HEK293T (cell line): ENCODE results near the gene LRGUK.
"Not testable (repeated sequence)": the region's sequence is repeated elsewhere in the genome, so short reads cannot be mapped to it uniquely, and the experiment has no call there.

Source experiments
- CTCF ChIA-PET: fragments of 350-600 bp; formaldehyde crosslinking; extraction: SDS; loops from one replicate; lab custom pipeline; 2021; ENCODE audit warnings: antibody characterized with exemption, inconsistent platforms; lab: Yijun Ruan, JAX
- POLR2A ChIA-PET: fragments of 350-600 bp; formaldehyde crosslinking; extraction: SDS; loops from one replicate; lab custom pipeline; 2020; ENCODE audit warnings: antibody characterized with exemption, inconsistent platforms; lab: Yijun Ruan, JAX
- DNase-seq: peaks from one replicate; pipeline ENCODE4 v3.0.0; 2012; ENCODE audit warnings: mixed read lengths; ENCODE audit errors: extremely low spot score
- ARNT ChIP-seq: fragments of 450-650 bp; IDR thresholded peaks from 2 replicates; pipeline ENCODE4 v1.6.1; 2017; ENCODE audit warnings: mild to moderate bottlenecking
- BHLHE40 ChIP-seq: fragments of 450-650 bp; IDR thresholded peaks from 2 replicates; pipeline ENCODE4 v1.6.1; 2016; ENCODE audit warnings: mild to moderate bottlenecking, moderate library complexity, borderline replicate concordance
- CTBP1 ChIP-seq: fragments of 450-650 bp; IDR thresholded peaks from 2 replicates; pipeline ENCODE4 v1.6.1; 2016; ENCODE audit warnings: borderline replicate concordance
- ELF4 ChIP-seq: fragments of 450-650 bp; IDR thresholded peaks from 2 replicates; pipeline ENCODE4 v1.6.1; 2017; ENCODE audit warnings: antibody characterized with exemption
- FOXA1 ChIP-seq: fragments of 450-650 bp; IDR thresholded peaks from 2 replicates; pipeline ENCODE4 v1.6.1; 2016; ENCODE audit warnings: mild to moderate bottlenecking
- FOXK2 ChIP-seq: fragments of 450-650 bp; IDR thresholded peaks from 2 replicates; pipeline ENCODE4 v1.6.1; 2016; ENCODE audit warnings: mild to moderate bottlenecking
- FOXM1 ChIP-seq: fragments of 450-650 bp; IDR thresholded peaks from 2 replicates; pipeline ENCODE4 v1.6.1; 2017; ENCODE audit warnings: mild to moderate bottlenecking, borderline replicate concordance
- HDGF ChIP-seq: fragments of 450-650 bp; IDR thresholded peaks from 2 replicates; pipeline ENCODE4 v1.6.1; 2017; ENCODE audit warnings: antibody characterized with exemption, borderline replicate concordance
- L3MBTL2 ChIP-seq: fragments of 450-650 bp; conservative IDR thresholded peaks from 2 replicates; pipeline ENCODE4 v1.6.1; 2016; ENCODE audit warnings: mild to moderate bottlenecking
- LEF1 ChIP-seq: fragments of 450-650 bp; IDR thresholded peaks from 2 replicates; pipeline ENCODE4 v1.6.1; 2017; ENCODE audit warnings: mild to moderate bottlenecking, borderline replicate concordance
- NFRKB ChIP-seq: fragments of 450-650 bp; IDR thresholded peaks from 2 replicates; pipeline ENCODE4 v1.6.1; 2016; ENCODE audit warnings: mild to moderate bottlenecking, moderate library complexity
- PKNOX1 ChIP-seq: fragments of 450-650 bp; IDR thresholded peaks from 2 replicates; pipeline ENCODE4 v1.6.1; 2016
- SP1 ChIP-seq: fragments of 450-650 bp; IDR thresholded peaks from 2 replicates; pipeline ENCODE4 v1.6.1; 2017
- SUZ12 ChIP-seq: fragments of 450-650 bp; IDR thresholded peaks from 2 replicates; pipeline ENCODE4 v1.6.1; 2016; ENCODE audit warnings: mild to moderate bottlenecking
- TARDBP ChIP-seq: fragments of 450-650 bp; IDR thresholded peaks from 2 replicates; pipeline ENCODE4 v1.6.1; 2016
- ZNF384 ChIP-seq: fragments of 450-650 bp; IDR thresholded peaks from 2 replicates; pipeline ENCODE4 v1.6.1; 2016

Gene LRGUK

DNA sequence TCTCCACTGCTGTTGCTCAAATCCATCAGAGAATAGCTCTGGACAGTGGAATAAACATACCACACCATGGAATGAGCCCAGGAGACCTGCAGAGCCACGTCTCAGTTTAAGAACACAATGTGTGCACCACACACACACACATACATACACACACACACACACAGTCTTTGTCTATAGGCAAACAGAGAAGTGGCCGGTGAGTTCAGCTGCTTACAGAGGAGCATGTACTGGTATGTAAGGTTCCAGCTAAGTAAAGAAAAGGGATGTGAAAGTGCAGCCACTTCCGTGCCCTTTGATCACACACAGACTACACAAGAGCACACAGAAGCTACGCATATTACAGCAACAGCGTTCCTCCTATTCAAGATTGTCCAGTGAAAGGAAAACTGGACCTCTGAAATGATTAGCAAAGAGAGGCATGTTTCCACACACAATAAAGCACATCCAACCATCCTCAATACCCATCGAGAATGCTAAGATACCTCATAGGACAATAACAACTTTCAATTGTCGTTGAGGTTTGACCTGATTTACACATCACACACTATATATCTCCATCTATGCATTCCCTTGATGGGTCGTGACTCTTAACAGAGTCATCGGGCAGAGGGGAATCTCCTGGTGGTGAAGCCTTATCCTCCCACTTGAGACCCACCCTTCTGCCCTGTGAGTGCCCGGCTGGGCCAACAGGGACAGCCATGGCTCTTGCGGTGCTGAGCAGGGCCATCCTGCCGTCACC lies 166.0 kb downstream of the LRGUK start:
- ChIA-PET CTCF (no interaction called here), POLR2A (no interaction called here)
- TF ChIP-seq BHLHE40 (no peak), PKNOX1 (no peak), ZNF384 (no peak), SP1 (no peak), L3MBTL2 (no peak), FOXA1 (no peak), HDGF (no peak)
- no peak for DNase-seq

- DNase-seq, POLR2A ChIA-PET, CTCF ChIA-PET: not testable (repeated sequence)
Measured at GRCh38 chr7:134295982-134296381, 168.8 kb downstream of the LRGUK start.

DNA sequence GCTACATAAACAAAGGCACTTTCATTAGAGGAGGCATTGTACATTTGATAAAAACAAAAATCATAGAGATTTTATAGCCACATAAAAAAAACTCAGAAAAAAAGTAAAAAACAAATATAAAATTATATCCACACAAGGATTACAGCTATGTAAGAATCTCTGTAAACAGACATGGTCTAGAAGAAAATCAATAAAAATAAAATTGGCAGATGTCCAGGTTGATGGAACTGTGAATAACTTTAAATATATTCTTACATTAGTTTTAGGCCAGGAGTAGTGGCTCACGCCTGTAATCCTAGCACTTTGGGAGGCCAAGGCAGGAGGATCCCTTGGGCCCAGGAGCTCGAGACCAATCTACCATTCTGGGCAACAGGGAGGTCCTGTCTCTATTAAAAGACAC lies 170.3 kb downstream of the LRGUK start:
- CTCF ChIA-PET = no interaction called here
- DNase-seq = no peak
- POLR2A ChIA-PET = no interaction called here
- TF ChIP-seq NFRKB = no peak
- no peak for TF ChIP-seq HDGF
- TF ChIP-seq PKNOX1 = no peak
- TF ChIP-seq CTBP1 = no peak
- TF ChIP-seq ELF4 = no peak
- TF ChIP-seq BHLHE40 = no peak
- no peak for TF ChIP-seq ZNF384
- no peak for TF ChIP-seq SP1
- no peak for TF ChIP-seq SUZ12

GRCh38 chr7:134298902-134299683 lies 172.0 kb downstream of the LRGUK start:
- ChIA-PET POLR2A (interaction anchor here (1.7 kb wide), 1 partner anchor 18 kb away, joined by 7 read pairs; the partner anchor contains the start of gene SLC35B4), CTCF (no interaction called here)
- TF ChIP-seq SUZ12 (no peak), HDGF (no peak), TARDBP (no peak), SP1 (no peak), ZNF384 (no peak), CTBP1 (no peak), LEF1 (no peak), BHLHE40 (no peak), FOXM1 (no peak), L3MBTL2 (no peak), NFRKB (no peak), PKNOX1 (no peak), ELF4 (no peak), FOXK2 (no peak), FOXA1 (no peak), ARNT (no peak)
- no peak for DNase-seq

DNA sequence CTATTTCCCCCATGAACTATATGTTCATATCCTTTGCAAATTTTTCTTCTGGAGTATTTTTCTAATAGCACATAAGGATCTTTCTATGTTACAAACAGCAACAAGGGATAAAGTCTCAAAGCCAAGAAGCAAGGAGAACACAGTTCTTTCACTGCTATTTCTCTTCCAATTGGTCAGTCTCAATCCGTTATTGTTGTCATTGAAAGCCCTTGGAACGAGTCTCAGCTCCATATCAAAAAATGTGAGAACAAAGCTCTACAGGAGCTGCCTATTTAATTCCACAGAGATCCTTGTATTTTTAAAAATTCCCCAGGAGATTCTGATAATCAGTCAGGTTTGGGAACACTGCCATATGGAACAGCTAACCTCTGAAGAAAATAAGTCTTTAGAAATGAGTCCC lies 173.8 kb downstream of the LRGUK start:
- CTCF ChIA-PET = no interaction called here
- TF ChIP-seq SUZ12 = no peak
- TF ChIP-seq FOXM1 = no peak
- TF ChIP-seq TARDBP = no peak
- DNase-seq = no peak
- POLR2A ChIA-PET = no interaction called here

DNA sequence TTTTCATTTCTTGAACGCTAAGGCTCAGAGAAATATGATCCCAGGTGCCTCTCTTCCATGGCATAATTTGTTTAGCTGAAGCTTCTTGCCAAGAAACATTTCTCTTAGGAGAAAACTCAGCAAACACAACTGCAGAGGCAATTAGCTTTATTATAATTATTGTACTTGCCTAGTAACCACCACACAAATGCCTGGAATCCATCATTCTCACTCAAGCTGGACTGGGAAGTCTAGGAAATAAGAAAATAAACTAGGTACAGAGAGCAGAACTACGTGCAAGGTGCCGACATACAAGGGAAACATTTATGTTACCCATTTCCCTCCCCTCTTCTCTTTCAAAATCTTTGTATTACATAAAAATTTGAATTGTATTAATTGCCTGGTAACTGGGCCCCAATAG lies 174.5 kb downstream of the LRGUK start:
- POLR2A ChIA-PET = no interaction called here
- CTCF ChIA-PET = no interaction called here
- no peak for TF ChIP-seq LEF1
- TF ChIP-seq L3MBTL2 = no peak
- no peak for TF ChIP-seq FOXM1
- no peak for TF ChIP-seq ARNT
- TF ChIP-seq SUZ12 = no peak
- TF ChIP-seq TARDBP = no peak
- no peak for TF ChIP-seq HDGF
- no peak for TF ChIP-seq BHLHE40
- no peak for TF ChIP-seq FOXA1
- DNase-seq = no peak

GRCh38 chr7:134302120-134302519 lies 175.0 kb downstream of the LRGUK start:
- DNase-seq = no peak
- TF ChIP-seq FOXK2 (no peak), L3MBTL2 (no peak), PKNOX1 (no peak), ZNF384 (no peak), CTBP1 (no peak)
- ChIA-PET CTCF (no interaction called here), POLR2A (no interaction called here)
